Tibial nerve (tissue), 4 donors: ENCODE results near the gene PDE4DIP.
"Not testable (repeated sequence)": the region's sequence is repeated elsewhere in the genome, so short reads cannot be mapped to it uniquely, and the experiment has no call there.

Experiments
- EP300 ChIP-seq, 2 donors: sonication (generic); formaldehyde crosslinking; IDR thresholded peaks; one replicate each; pipeline ENCODE4 v1.6.1; 2017; ENCODE audit warnings: antibody characterized with exemption in 2 of 2, mild to moderate bottlenecking in 1 of 2
- POLR2A ChIP-seq, 2 donors: fragments of 450-650 bp; IDR thresholded peaks; one replicate each; pipeline ENCODE4 v1.6.1; 2017; ENCODE audit warnings: antibody characterized with exemption in 2 of 2, mild to moderate bottlenecking in 2 of 2, moderate library complexity in 2 of 2
- TF ChIP-seq, protein P1 (sequence below), 5 experiments: fragments of 200-600 bp in 3 of 5; fragments of 450-650 bp in 2 of 5; sonication (generic) in 3 of 5; IDR thresholded peaks; one replicate each; pipeline ENCODE4 v1.5.1; 2016 to 2019; ENCODE audit warnings: antibody characterized with exemption in 5 of 5, mild to moderate bottlenecking in 3 of 5, moderate library complexity in 2 of 5

DNA sequence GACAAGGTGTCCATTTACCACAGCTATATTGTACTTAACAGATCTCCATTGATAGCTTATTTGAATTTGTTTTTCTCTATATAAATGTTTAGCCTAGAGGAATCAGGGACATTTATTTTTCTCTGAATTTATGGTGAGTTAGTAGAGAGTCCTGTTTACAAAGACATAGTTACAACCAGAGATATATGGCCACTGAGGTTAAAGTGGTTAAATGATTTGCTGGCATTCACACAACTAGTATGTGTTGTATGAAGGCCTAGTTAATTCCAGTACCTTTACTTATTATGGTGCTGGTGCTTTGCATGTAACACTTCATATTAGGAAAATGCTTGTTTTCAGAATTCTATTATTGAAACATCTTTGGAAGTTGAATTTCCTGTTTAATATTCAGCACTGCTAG, 6.6 kb downstream of the PDE4DIP start:
- TF ChIP-seq, protein P1, sequence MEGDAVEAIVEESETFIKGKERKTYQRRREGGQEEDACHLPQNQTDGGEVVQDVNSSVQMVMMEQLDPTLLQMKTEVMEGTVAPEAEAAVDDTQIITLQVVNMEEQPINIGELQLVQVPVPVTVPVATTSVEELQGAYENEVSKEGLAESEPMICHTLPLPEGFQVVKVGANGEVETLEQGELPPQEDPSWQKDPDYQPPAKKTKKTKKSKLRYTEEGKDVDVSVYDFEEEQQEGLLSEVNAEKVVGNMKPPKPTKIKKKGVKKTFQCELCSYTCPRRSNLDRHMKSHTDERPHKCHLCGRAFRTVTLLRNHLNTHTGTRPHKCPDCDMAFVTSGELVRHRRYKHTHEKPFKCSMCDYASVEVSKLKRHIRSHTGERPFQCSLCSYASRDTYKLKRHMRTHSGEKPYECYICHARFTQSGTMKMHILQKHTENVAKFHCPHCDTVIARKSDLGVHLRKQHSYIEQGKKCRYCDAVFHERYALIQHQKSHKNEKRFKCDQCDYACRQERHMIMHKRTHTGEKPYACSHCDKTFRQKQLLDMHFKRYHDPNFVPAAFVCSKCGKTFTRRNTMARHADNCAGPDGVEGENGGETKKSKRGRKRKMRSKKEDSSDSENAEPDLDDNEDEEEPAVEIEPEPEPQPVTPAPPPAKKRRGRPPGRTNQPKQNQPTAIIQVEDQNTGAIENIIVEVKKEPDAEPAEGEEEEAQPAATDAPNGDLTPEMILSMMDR (IDR thresholded peaks at IDR 0.05) = not testable (repeated sequence)
- not testable (repeated sequence) for TF ChIP-seq POLR2A, EP300 (IDR thresholded peaks at IDR 0.05)
